Mucosa of descending colon (tissue), 3 donors: Measurements from ENCODE around the gene IL36G. TPM values are rescaled to one million over a fixed set of nuclear protein-coding genes. Genes with fewer than 3 reads are reported as not detected.

Experiments
- ATAC-seq: fragments of 200-7000 bp; cut with Tn5 transposase; one replicate; pipeline ENCODE4 v1.9.1; 2020; ENCODE audit warnings: mild to moderate bottlenecking, moderate library complexity
- DNase-seq, 3 donors: peaks; one replicate each; pipeline ENCODE4 v3.0.0-alpha.2; 2020
- H3K36me3 ChIP-seq: fragments of 200-600 bp; one replicate; pipeline ENCODE4 v1.8.0; 2021; ENCODE audit warnings: low read depth, mild to moderate bottlenecking
- H3K4me1 ChIP-seq: fragments of 200-600 bp; one replicate; pipeline ENCODE4 v1.8.0; 2021; ENCODE audit warnings: low read depth, mild to moderate bottlenecking
- H3K4me3 ChIP-seq: fragments of 200-600 bp; one replicate; pipeline ENCODE4 v1.8.0; 2021; ENCODE audit warnings: mild to moderate bottlenecking
- H3K9me3 ChIP-seq: fragments of 200-600 bp; one replicate; pipeline ENCODE4 v1.8.0; 2021; ENCODE audit warnings: mild to moderate bottlenecking
- intact Hi-C, 2 donors: fragments of 100-400 bp; cut with DNase I in 1 of 2; cut with micrococcal nuclease in 1 of 2; formaldehyde crosslinking; loops; one replicate each; pipeline versions ENCODE4 v1.11.0 to v1.11.1; 2022; cut with DNase I, micrococcal nuclease
- total RNA-seq, 3 donors: library from RNA; stranded (reverse); fragmentation: NEBNext Ultra II Directional in 2 of 3; extraction: Animal tissue kit (Norgen Biotek cat#: 25700) in 2 of 3; gene quantifications; one replicate each; pipeline versions ENCODE4 v1.2.1 to v1.2.4, GENCODE V29; 2021 to 2023
- TF ChIP-seq, protein P1 (sequence below): fragments of 200-600 bp; IDR thresholded peaks from one replicate; pipeline ENCODE4 v1.8.0; 2022; ENCODE audit warnings: antibody characterized with exemption, mild to moderate bottlenecking
- donor health status: DM: no; HTN: no; CAD: no; lungs with moderate emphysema.
- donor health status: DM: no; HTN: no; CAD: no.
- donor health status: DM: no; HTN: yes; CAD: no.

Gene IL36G
- total RNA-seq, 3 donors from 2014 or later = not detected

DNA sequence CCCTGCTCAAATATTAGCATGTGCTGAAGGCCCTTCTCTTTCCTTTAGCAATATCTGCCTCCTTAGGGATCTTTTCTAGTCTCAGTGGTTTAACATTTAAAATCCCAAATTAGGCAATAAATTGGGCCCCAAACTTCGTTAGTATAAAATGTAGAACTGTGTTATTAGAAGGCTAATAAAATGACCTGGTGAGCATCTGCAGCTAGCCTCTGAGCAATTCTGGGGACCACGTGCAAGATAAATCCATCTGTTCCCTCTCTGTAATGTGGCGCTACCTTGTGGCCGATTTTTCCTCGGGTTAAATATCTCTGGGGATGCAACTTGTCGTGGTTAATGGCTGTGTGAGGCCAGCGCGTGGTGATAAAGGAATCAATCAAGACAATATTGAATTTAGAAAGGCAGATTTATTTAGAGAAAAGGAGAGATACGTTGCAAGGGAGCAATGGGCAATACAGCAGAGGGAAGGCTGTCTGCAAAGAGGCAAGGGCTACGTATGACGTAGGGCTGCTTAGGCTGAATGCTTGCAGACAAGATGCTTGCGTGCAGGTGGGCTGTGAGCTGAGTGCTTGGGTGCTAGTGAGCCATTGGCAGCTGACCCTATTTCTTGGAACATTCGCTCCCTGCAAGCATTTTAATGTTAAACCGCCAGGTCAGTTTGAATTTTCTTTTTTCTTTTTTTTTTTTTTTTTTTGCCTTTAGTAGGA is 18.5 kb upstream of the IL36G start:
- no peaks in the 10 kb centered on the region for H3K36me3 ChIP-seq
- no peaks in the 10 kb centered on the region for H3K9me3 ChIP-seq
- intact Hi-C loops = no loop called here
- no peak for DNase-seq
- TF ChIP-seq, protein P1, sequence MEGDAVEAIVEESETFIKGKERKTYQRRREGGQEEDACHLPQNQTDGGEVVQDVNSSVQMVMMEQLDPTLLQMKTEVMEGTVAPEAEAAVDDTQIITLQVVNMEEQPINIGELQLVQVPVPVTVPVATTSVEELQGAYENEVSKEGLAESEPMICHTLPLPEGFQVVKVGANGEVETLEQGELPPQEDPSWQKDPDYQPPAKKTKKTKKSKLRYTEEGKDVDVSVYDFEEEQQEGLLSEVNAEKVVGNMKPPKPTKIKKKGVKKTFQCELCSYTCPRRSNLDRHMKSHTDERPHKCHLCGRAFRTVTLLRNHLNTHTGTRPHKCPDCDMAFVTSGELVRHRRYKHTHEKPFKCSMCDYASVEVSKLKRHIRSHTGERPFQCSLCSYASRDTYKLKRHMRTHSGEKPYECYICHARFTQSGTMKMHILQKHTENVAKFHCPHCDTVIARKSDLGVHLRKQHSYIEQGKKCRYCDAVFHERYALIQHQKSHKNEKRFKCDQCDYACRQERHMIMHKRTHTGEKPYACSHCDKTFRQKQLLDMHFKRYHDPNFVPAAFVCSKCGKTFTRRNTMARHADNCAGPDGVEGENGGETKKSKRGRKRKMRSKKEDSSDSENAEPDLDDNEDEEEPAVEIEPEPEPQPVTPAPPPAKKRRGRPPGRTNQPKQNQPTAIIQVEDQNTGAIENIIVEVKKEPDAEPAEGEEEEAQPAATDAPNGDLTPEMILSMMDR = no peak
- H3K4me1 ChIP-seq = no peaks in the 10 kb centered on the region
- peak; percentile 51 for ATAC-seq
- H3K4me3 ChIP-seq = no peak overlapping the region

DNA sequence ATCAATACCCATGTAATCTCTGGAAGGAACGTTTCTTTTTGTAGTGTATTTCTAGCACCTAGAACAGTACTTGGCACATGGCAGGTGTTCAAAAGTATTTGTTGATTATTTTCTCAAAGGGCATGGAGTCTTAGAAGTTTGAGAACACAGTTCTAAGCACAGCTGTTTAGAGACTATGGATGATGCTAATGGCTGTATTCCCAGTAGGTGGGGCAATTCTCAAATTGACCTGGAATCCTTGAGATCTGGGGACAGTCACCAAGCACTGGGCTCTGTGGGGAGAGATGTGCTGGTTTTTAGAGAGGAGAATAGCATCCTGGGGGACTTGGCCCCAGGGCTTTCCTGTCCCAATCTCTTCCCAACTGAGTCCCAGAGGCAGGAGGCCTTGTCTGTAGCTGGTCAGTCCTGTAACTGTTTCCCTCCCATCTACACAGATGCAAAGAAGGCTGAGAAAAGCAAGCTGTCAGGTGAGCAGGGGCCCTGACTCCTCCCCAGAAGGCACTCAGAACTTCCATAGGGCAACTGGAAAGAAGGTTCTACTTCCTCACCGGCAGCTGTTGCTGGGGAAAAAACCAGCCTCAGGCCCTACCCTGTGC is 17.5 kb upstream of the IL36G start:
- no peaks in the 10 kb centered on the region for H3K9me3 ChIP-seq
- ATAC-seq (no peak), DNase-seq (no peak)
- no peak overlapping the region for H3K4me3 ChIP-seq
- H3K4me1 ChIP-seq = no peaks in the 10 kb centered on the region
- no peaks in the 10 kb centered on the region for H3K36me3 ChIP-seq
- TF ChIP-seq, protein P1 = no peak
- intact Hi-C loops = no loop called here

DNA sequence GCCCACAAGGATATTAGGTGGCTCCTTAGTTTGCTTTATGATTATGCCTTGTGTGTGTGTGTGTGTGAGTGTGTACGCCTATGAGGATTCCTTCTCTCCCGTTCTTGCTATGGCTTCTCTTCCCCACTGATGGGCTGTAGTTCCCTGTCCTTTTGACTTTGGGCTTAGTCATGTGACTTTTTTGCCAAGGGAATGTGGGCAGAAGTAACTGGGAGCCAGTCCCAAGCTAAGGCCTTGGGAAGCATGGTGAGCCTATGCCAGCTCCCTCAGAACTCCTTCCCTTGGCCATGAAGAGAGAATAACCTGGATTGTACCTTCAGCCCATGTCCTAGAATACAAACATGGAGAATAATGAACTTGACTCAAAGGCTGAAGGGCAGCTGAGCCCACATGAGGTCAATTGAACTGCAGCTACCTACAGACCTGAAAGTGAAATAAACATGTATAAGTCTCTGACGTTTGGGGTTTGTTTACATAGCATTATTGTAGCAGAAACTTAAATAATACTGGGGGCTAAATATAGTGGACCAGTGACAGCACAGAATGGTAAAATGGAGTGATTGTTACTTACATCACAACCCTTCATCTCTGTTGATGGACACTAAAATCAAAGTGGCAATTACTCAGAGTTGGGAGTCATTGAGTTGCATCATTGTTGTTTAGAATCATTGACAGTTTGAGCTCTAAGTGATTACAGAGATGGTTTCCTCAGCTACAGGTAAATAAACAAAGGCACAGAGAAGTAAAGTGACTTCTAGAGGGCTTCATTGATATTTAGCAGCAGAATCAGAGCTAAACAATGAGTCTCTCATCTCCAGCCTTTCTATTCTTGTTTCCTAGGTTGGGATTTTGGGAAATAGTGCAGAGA is 15.3 kb upstream of the IL36G start:
- Histone ChIP-seq H3K9me3 (no peaks in the 10 kb centered on the region), H3K4me1 (no peaks in the 10 kb centered on the region), H3K4me3 (no peak overlapping the region), H3K36me3 (no peaks in the 10 kb centered on the region)
- ATAC-seq (no peak), DNase-seq (no peak)
- TF ChIP-seq, protein P1 = no peak
- intact Hi-C loops = no loop called here

DNA sequence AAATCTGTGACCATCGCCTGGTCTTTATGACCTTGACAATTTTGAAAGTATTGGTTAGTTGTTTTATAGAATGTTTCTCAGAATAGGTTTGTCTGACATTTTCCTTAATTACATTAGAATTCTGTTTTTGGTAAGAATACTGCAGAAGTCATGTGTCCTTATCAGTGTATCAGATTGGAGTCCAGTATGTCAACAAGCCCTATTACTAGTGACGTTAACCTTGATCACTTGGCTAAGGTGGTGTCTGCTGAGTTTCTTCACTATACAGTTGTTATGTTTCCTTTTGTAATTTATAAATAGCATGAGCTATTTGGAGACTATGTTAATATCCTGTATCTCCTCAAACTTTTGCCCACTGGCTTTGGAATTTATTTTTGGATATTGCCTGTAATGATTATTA is 10.8 kb upstream of the IL36G start:
- no peaks in the 10 kb centered on the region for H3K36me3 ChIP-seq
- no peaks in the 10 kb centered on the region for H3K9me3 ChIP-seq
- DNase-seq (no peak), ATAC-seq (no peak)
- no peak overlapping the region for H3K4me3 ChIP-seq
- intact Hi-C loops = no loop called here
- TF ChIP-seq, protein P1 = no peak
- no peaks in the 10 kb centered on the region for H3K4me1 ChIP-seq

DNA sequence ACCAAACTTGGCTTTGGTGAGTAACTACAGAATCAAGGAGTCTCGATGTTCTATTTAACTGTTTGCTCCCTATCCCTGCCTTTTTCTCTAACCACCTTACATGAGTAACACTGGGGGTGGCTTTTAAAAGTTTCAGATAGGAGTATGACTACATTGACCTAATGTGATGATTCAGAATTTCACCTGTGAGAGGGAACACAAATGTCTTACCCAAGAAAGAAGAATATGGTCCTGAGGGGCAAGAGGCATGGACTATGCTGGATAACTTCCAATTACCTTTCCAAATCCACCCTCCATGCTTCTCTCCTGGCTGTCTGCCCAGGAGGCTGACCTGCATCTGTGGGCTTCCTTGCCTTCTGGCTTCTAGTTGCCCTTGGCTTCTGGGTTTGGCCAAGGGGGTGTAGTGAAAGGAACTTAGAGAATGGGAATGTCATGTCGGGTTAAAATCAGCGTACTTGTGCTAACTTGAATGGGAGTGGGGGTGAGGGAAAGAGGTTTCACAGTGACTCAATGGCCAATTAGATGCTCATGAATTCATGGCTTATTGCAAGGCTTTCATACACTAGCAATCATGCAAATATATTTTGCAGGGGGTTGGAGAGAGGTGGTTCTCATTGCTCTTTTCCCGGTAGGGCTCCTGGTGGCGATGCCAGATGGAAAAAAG is 5.3 kb upstream of the IL36G start:
- no peaks in the 10 kb centered on the region for H3K9me3 ChIP-seq
- no peaks in the 10 kb centered on the region for H3K4me1 ChIP-seq
- TF ChIP-seq, protein P1 = no peak
- no peak for DNase-seq
- no peak for ATAC-seq
- no peaks in the 10 kb centered on the region for H3K36me3 ChIP-seq
- no peak overlapping the region for H3K4me3 ChIP-seq
- intact Hi-C loops = no loop called here
